Globus pallidus (tissue), 1 donor: ENCODE measurements around the gene MYO1G.
"Not testable (repeated sequence)": the region's sequence is repeated elsewhere in the genome, so short reads cannot be mapped to it uniquely, and the experiment has no call there.

Experiments used
- DNase-seq: peaks from one replicate; pipeline ENCODE4 v3.0.0-alpha.2; 2015; ENCODE audit warnings: low spot score

Gene MYO1G

GRCh38 chr7:44936322-44936721 is 42.5 kb downstream of the MYO1G start:
- no peak for DNase-seq

DNA sequence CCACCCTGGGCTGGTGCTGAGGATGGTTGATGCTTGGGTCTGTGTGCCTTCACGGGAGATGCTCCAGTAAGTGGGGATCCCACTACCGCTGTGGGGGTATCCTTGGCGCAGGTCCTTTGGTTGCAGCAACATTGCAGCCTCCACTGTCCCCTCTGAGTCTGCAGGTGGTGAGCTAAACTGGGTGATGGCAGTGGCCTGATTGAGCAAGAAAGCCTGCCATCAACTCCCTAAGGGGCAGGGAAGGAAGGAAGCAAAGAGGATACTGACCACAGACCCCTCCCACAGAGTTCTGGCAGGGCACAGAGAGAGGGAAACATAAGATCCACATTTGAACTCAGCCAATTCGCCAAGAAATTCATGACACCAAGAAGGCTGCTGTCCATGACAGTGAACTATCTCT is 43.2 kb downstream of the MYO1G start:
- DNase-seq, result no peak

DNA sequence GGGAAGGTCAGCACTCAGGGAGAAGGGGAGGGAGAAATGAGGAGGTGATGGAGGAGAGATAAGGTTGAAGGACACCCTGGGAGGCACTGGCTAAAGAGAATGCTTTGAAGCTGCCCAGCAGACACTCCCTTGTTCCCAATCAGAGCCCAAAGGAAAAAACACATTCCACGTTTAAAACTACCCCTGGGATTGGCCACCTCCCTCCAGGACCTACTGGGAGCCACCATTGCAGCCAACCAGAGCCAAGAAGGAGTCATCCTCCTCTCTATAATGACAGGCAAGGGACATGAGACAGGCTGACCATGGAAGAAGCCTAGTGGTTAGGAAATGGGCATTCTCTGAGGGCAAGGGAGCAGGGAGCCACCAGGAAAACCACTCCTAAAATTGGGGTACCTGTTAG is 43.8 kb downstream of the MYO1G start:
- DNase-seq, result no peak

GRCh38 chr7:44934510-44934909 is 44.3 kb downstream of the MYO1G start:
- not testable (repeated sequence) for DNase-seq

- no peak for DNase-seq
Measured at GRCh38 chr7:44930921-44931320, 47.9 kb downstream of the MYO1G start.

DNA sequence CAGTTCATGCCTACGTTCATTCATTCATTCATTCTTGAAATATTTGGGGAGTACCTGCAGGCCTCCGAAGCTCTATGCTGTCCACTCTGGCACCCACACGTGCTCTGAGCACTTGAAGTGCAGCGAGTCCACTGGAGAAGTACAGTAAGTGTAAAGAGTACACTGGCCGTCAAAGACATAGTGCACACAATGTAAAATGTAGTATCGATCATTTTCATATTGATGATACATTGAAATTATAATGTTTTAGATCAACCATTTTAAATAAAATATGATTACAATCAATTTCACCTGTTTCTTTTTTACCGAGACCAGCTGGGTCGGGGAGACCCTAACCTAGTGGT is 56.5 kb downstream of the MYO1G start:
- no peak for DNase-seq

DNA sequence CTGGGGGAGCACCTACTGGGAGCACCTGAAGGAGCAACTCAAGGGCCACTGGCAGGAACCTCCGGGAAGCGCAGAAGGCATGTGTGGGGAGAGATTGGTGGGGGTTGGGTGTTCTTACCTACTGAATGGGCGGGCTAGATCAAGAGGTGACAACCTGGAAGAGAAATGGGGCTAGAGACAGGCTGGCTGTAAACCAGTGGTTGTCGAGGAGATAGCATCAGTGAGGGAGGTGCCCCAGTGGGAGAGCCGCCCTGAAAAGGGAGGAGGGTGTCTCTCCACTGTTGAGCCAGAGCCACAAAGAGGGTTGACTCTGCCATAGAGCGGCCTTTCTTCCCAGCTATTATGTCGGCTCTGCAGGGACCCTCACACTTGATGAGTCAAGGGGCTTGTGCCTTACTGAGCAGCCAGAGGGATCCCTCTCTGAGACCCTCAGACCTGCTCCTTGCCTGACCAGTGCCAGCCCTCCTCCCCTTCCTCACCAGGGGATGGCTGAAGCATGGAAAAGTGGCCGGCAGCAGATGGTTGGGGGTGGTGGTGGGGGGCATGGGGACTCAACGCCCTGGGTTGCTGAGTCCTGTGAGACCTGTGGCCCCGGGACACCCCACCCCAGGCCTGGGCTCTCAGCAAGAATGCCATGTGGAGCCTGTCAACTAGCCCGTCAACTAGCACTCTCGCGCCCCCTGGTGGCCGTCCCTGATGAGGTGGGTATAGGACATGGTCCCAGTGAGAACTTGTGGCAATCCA is 57.0 kb downstream of the MYO1G start:
- peak; percentile 78 for DNase-seq

DNA sequence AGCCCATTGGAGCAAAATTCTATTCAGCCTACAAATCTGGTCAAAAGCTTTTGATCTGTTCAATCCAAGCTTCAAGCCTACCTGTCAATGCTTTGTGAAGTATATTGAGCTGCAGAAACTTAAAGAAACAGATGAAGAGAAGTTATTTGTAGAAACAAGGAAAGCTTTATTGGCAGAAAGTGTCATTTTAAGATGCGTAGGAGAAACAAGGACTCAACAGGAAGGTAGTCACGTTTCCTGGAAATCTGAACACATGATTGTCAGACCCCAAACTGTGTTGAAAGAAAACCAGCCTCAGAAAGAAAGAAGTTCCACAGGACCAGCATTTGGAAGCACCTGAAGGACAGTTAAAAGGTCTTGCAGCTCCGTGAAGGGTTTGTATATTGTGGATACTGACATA is 58.7 kb downstream of the MYO1G start:
- no peak for DNase-seq

DNA sequence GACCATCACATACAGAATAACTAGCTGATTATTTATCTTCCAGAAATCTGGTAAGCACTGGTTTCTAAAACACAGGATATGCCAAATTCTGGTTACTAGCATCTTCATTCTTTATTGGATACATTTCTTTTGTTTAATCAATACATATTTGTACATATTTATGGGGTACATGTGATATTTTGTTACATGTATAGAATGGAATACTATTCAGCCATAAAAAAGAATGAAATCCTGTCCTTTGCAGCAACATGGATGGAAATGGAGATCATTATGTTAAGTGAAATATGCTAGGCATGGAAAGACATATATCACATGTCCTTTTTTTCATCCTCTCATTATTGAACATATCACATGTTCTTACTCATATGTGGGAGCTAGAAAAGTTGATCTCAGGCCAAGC is 60.8 kb downstream of the MYO1G start:
- DNase-seq, result no peak

GRCh38 chr7:44917465-44917864 is 61.4 kb downstream of the MYO1G start:
- DNase-seq, result no peak

DNA sequence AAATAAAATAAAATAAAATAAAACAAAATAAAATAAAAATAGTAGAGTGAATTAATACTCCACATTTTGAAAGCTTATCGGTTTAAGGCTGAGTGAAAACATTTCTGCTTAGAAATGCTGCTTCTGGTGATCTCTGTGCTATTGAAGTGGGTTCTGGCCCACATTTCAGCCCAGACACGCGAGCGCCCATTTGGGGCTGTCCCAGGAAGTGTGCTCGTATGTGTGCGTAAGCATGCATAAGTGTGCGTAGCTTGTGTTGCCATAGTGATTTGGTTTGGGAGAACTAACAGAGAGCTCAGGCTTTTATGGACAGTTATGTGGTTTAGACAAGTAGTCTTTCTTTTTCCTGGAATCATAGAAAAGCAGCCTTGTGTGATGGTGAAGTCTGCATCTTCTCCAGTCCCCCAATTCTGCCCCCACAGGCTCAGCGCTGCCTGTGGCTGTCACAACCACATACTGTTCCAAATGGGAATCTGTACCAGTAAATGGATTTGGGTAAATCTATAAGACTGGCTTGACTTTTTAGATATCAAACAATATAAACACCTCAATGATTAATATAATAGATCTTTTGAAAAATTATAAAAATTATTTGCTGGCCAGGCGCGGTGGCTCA is 63.7 kb downstream of the MYO1G start:
- peak; percentile 30 for DNase-seq

DNA sequence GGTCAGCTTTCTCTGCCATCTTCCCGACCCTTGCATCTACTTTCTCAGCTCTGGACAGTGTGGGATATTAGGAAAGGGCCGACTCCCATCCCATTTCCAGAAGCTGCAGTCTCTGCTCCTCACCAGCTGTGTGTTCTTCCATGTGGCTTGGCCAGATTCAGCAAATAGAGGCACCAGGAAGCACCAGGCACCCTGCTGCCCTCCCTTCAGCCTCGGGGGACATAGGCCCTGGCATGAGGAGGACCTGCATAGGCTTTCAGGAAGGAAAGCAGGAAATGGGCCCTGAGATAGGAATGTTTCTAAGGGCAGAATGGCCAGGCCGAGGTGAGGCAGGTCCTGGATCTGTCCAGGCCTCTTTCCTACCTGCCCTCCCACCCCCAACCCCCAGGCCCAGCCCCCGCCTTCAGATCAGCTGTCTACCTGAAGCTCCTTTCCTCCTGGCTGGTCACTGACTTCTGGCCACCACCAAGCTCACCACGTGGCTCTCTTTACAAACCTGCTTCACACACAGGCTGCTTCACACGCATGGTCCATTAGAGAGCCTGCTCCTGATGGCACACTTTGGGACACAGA is 66.0 kb downstream of the MYO1G start:
- no peak for DNase-seq
